ENCODE measurements around the gene RBM18. TPM values are rescaled to one million over a fixed set of nuclear protein-coding genes. Genes with fewer than 3 reads are reported as not detected.

Gene RBM18
- total and polyA plus RNA-seq, 2 donors (not counting 1 experiment from before 2014, with no cell fraction given) = 9.7 to 12.4 TPM

- CTCF ChIA-PET = no interaction called here
- Histone ChIP-seq H3K27ac (ENCODE audit: low read length in 2 of 2) (no peak overlapping the region), H3K4me3 (ENCODE audit: control extremely low read depth in 1 of 5, extremely low read depth in 1 of 5, insufficient read depth in 1 of 5, low read depth in 2 of 5, low read length in 4 of 5) (no peak overlapping the region), H3K4me1 (ENCODE audit: control insufficient read depth in 2 of 2, insufficient read depth in 2 of 2, low read length in 2 of 2) (no peaks in the 10 kb centered on the region), H3K79me2 (ENCODE audit: control insufficient read depth, insufficient read depth, low read length) (peaks cover 3% of the 10 kb centered on the region), H3K4me2 (replicated peaks; ENCODE audit: low read depth, low read length, poor library complexity, severe bottlenecking) (no peak overlapping the region), H3K9me3 (ENCODE audit: control extremely low read depth in 1 of 3, control insufficient read depth in 2 of 3, insufficient read depth in 1 of 3, low read length in 2 of 3) (no peaks in the 10 kb centered on the region), H2AFZ (ENCODE audit: insufficient read depth, low read depth, low read length, poor library complexity, severe bottlenecking) (no peak overlapping the region), H3K27me3 (replicated peaks in 1 of 4; ENCODE audit: control extremely low read depth in 1 of 4, control insufficient read depth in 3 of 4, insufficient read depth in 4 of 4, low read length in 3 of 4) (no peaks in the 10 kb centered on the region), H4K20me1 (ENCODE audit: control insufficient read depth, insufficient read depth, low read length, poor library complexity, severe bottlenecking) (no peaks in the 10 kb centered on the region), H3K9ac (ENCODE audit: low read length) (no peak overlapping the region), H3K36me3 (replicated peaks in 1 of 2; ENCODE audit: control extremely low read depth in 1 of 2, control insufficient read depth in 1 of 2, extremely low read depth in 1 of 2, insufficient read depth in 2 of 2, low read length in 1 of 2) (peaks cover 14 to 64% of the 10 kb centered on the region in 2 experiments)
- no peaks in the 10 kb centered on the region for H3K4me1 Mint-ChIP-seq
- intact Hi-C loops (cut with micrococcal nuclease) = no loop called here
- ATAC-seq (ENCODE audit: low read depth) = no peak
- no peak overlapping the region for H3K27ac Mint-ChIP-seq
- no CpG with 5 or more reads among the region's 1 CpG for WGBS (ENCODE audit: insufficient coverage)
- POLR2A ChIA-PET = no interaction called here
- no peaks in the 10 kb centered on the region for H3K27me3 Mint-ChIP-seq
- TF ChIP-seq CTCF (IDR thresholded peaks at IDR 0.05) = no peak
- no peak for TF ChIP-seq EZH2 (IDR thresholded peaks at IDR 0.05; ENCODE audit: borderline replicate concordance, insufficient read depth, low read depth, low read length, poor library complexity, severe bottlenecking)
- no peaks in the 10 kb centered on the region for H3K9me3 Mint-ChIP-seq (ENCODE audit: insufficient read depth)
- DNase-seq = no peak
- H3K4me3 Mint-ChIP-seq = no peak overlapping the region
Observed at GRCh38 chr9:122307925-122308324, 43.3 kb upstream of the RBM18 start.

GRCh38 chr9:122307061-122307460 is 42.4 kb upstream of the RBM18 start:
- ChIA-PET CTCF (interaction anchor here (1.3 kb wide), 1 partner anchor 15 kb away, joined by 3 read pairs; no protein-coding TSS in a partner anchor), POLR2A (no interaction called here)
- H3K9me3 ChIP-seq (ENCODE audit: control extremely low read depth in 1 of 3, control insufficient read depth in 2 of 3, insufficient read depth in 1 of 3, low read length in 2 of 3) = no peaks in the 10 kb centered on the region
- H3K4me2 ChIP-seq (replicated peaks; ENCODE audit: low read depth, low read length, poor library complexity, severe bottlenecking) = no peak overlapping the region
- no peak overlapping the region for H2AFZ ChIP-seq (ENCODE audit: insufficient read depth, low read depth, low read length, poor library complexity, severe bottlenecking)
- WGBS (ENCODE audit: insufficient coverage) = 100% methylated on average over 3 of the region's 5 CpGs
- DNase-seq (no peak), ATAC-seq (ENCODE audit: low read depth) (no peak)
- H3K36me3 ChIP-seq (replicated peaks in 1 of 2; ENCODE audit: control extremely low read depth in 1 of 2, control insufficient read depth in 1 of 2, extremely low read depth in 1 of 2, insufficient read depth in 2 of 2, low read length in 1 of 2) = peaks cover 16 to 64% of the 10 kb centered on the region in 2 experiments
- H3K4me1 Mint-ChIP-seq = no peaks in the 10 kb centered on the region
- H3K9me3 Mint-ChIP-seq (ENCODE audit: insufficient read depth) = no peaks in the 10 kb centered on the region
- H3K9ac ChIP-seq (ENCODE audit: low read length) = no peak overlapping the region
- no peaks in the 10 kb centered on the region for H4K20me1 ChIP-seq (ENCODE audit: control insufficient read depth, insufficient read depth, low read length, poor library complexity, severe bottlenecking)
- H3K4me1 ChIP-seq (ENCODE audit: control insufficient read depth in 2 of 2, insufficient read depth in 2 of 2, low read length in 2 of 2) = no peaks in the 10 kb centered on the region
- H3K27ac Mint-ChIP-seq = no peak overlapping the region
- no peak overlapping the region for H3K4me3 Mint-ChIP-seq
- no peak overlapping the region for H3K4me3 ChIP-seq (ENCODE audit: control extremely low read depth in 1 of 5, extremely low read depth in 1 of 5, insufficient read depth in 1 of 5, low read depth in 2 of 5, low read length in 4 of 5)
- peaks cover 3% of the 10 kb centered on the region for H3K79me2 ChIP-seq (ENCODE audit: control insufficient read depth, insufficient read depth, low read length)
- no peaks in the 10 kb centered on the region for H3K27me3 ChIP-seq (replicated peaks in 1 of 4; ENCODE audit: control extremely low read depth in 1 of 4, control insufficient read depth in 3 of 4, insufficient read depth in 4 of 4, low read length in 3 of 4)
- no peak overlapping the region for H3K27ac ChIP-seq (ENCODE audit: low read length in 2 of 2)
- TF ChIP-seq EZH2 (IDR thresholded peaks at IDR 0.05; ENCODE audit: borderline replicate concordance, insufficient read depth, low read depth, low read length, poor library complexity, severe bottlenecking) = no peak
- TF ChIP-seq CTCF (IDR thresholded peaks at IDR 0.05) = no peak
- H3K27me3 Mint-ChIP-seq = no peaks in the 10 kb centered on the region
- intact Hi-C loops (cut with micrococcal nuclease) = no loop called here
